Measurements from ENCODE around the gene PRPF8.

PRPF8 gene

GRCh38 chr17:1643999-1644492 lies 40.6 kb downstream of the PRPF8 start:
- peak; percentile 37 to 51 for DNase-seq

DNA sequence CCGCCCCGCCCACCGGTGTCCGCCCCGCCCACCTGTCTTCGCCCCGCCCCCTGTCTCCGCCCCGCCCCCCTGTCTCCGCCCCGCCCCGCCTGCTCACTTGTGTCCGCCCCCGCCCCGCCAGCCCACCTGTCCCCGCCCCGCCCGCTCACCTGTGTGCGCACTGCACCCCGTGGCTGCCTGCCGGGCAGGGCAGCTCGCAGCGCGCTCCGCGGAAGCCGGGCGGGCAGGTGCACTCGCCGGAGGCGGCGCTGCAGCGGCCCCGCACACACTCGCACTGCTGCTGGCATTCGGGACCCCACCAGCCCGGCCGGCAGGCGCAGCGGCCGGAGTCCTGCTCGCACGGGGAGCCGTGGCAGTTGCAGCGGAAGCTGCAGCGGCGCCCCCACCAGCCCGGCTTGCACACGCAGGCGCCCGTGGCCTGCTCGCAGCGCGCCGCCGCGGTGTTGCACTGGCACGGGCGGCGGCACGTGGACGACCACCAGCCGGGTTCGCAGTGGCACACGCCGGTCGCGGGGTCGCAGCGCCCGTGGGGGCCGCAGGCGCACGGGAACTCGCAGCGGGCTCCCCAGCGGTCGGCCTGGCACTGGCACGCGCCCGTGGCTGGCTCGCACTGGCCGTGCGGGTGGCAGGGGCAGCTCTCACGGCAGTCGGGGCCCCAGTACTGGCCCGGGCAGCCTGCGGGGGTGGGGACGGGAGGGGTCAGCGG lies 41.2 kb downstream of the PRPF8 start:
- DNase-seq: peak; percentile 61 to 65

DNA sequence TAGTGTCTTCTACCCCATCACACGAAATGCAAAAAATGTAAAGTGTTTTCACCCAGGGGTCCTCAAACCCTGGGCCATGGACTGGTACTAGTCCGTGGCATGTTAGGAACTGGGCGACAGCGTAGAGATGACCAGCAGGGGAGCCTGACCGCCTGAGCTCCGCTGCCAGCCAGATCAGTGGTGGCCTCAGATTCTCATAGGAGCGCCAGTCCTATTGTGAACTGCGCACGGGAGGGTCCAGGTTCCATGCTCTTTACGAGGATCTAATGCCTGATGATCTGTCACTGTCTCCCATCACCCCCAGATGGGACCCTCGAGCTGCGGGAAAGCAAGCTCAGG lies 43.6 kb downstream of the PRPF8 start:
- DNase-seq: no peak

- DNase-seq: no peak
Measured at GRCh38 chr17:1640329-1641064, 44.2 kb downstream of the PRPF8 start.

GRCh38 chr17:1639549-1640180 lies 45.0 kb downstream of the PRPF8 start:
- DNase-seq: no peak

GRCh38 chr17:1638624-1639300 lies 45.9 kb downstream of the PRPF8 start:
- no peak for DNase-seq

DNA sequence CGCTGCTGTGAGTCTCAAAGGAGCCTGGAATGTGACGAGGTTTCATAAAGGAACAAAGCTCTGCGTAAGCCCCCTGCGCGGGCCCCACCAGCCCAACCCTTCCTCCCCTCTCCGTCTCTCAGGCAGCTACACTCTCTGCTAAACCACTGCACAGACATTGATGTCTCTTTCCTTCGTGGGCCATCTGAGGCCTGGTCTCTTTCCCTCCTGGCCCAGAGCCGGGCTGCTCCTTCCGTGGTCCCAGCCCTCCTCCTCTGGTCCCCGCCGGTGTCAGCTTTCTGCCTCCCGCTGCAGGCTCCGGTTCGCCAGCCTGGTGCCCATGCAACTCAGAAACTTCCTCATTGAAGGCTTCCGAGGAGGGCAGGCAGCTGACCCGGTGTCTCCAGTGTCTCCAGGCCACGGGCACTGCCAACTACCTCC lies 46.5 kb downstream of the PRPF8 start:
- DNase-seq: no peak

DNA sequence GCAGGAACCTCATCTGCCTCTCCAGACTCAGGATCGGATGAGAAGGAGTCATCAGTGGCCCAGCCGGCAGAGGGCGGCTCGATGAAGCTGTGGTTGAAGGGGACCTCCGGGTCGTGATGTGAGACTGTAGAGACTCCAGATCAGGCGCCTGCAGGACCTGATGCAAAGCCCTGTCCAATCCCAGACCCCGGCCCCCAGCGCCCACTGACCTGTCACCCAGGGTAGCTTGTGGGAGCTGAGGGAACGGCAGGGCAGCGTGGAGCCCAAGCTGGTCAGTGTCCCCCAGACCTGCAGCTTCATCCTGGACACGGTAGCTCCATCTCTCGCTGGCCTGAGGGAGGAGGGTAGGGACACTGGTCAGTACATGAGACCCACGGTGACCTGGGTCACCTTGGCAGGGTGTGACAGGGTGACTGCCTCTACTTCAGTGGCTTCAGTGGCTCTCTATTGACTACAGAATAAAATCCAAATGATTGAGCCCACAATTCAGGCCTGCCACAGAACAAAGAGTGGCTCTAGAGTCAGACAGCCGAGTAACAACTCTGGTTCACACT lies 47.9 kb downstream of the PRPF8 start:
- DNase-seq: no peak

- no peak for DNase-seq
Measured at GRCh38 chr17:1635675-1636465, 48.8 kb downstream of the PRPF8 start.

GRCh38 chr17:1634841-1635650 lies 49.6 kb downstream of the PRPF8 start:
- no peak for DNase-seq

DNA sequence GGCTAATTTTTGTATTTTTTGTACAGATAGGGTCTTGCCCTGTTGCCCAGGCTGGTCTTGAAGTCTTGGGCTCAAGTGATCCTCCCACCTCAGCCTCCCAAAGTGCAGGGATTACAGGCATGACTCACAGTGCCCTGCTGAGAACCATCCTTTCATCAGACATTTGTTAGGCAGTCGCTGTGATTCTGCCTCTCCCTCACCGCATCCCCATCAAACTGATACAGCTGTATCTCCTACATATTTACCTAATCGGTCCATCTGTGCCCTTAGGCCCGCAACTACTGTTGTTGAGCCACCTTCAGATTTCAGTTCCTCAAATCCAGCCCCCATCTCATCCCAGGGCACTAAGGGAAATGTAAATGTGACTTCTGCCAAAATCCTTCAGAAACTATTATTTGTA lies 54.0 kb downstream of the PRPF8 start:
- DNase-seq: no peak

- peak; percentile 91 to 92 for DNase-seq
Measured at GRCh38 chr17:1629504-1630310, 55.0 kb downstream of the PRPF8 start.

DNA sequence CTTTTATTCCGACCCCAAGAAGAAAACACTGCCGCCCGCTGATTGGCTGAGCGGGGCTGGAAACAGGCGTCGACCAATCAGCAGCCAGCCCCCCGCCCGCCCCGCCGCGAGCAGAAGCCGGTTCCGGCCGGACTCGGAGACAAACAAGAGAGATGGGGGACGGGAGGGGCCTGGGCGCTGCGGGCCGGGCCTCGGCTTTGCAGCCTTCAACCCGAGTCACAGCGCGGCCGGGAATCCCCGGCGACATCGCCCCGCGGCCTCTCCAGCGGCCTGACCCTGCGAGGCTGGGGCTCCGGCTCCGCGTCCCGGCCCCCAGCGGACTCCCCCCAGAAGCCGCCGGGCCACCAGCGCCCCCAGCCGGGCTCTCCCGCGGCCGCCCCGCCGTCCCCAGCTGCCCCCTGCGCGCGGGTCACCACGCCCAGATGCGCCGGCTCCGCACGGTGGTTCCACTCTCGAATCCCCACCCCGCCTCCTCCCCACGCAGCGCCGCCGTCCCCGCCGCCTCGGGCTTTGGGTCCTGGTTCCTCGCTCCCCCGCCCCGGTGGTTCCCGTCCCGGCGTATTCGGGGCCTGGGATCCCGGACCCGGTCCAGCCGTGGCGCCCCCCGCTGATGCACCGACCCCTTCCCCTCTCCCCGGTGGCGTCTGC lies 55.7 kb downstream of the PRPF8 start:
- peak; percentile 90 to 92 for DNase-seq

DNA sequence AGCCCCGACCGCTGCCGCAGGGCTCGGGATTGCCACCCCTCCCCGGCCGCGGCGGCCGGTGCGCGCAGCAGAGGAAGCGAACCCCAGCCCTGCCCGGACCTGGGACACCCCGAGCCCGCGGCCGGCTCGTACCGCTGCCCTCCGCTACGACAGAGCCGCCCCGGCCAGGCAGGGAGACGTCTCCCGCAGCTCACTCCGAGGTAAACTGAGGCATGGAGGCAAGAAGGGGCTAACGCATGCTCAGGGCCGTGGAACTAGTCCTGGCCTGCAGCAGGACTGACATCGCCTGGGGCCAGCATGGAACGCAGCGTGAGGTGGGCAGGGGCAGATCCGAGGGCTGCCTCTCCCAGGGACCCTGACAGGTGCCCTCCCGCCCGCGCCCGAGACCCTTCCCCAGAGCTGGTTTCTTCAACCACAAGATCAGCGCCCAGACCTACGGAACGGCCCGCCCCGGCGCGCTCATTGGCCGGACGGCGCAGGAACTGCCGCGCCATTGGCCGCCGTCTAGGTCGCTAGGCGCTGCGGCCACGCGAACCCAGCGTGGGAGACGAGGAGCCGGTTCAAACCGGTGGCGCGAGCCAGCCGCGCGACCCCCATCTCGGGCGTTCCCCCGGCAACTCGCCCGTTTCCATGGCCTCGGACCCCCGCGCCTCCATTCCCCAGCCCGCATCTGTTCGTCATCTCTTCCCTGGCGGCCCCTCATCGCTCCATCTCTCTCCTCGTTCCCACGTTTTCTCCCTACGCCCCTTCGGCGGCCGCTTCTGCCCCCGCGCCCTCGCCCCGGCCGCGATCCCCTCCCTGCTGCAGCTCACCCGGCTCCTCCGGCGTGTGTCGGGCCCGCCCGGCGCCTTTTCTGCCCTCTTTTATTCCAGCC lies 56.4 kb downstream of the PRPF8 start, which contains the start of gene SLC43A2:
Gene SLC43A2, minus strand, starts transcription at position 853 of the 874 bp plus-strand sequence. CDS start 960 bp downstream, outside the sequence.
- DNase-seq: peak; percentile 81 to 86

GRCh38 chr17:1627182-1627981 lies 57.3 kb downstream of the PRPF8 start:
- DNase-seq: no peak

DNA sequence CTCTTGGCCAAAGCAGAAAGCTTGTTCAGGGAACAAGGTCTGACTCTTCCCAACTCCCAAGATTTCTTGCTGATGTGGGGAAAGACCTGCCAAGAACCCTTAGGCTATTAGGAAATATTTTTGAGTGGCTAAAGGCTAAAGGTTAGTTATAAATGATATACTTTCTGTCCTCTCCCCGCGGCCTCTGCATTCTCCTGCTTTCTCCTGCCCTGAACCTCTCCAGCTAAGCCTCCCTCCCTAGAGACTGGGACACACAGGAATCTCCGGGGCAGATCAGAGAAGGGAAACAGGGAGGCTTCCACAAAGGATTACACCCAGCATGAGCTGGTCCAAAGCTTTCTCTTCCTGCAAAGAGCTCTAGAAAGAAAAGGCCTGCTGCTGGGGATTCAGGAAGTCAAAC lies 58.3 kb downstream of the PRPF8 start:
- no peak for DNase-seq

GRCh38 chr17:1625581-1625980 lies 59.1 kb downstream of the PRPF8 start:
- DNase-seq: no peak

DNA sequence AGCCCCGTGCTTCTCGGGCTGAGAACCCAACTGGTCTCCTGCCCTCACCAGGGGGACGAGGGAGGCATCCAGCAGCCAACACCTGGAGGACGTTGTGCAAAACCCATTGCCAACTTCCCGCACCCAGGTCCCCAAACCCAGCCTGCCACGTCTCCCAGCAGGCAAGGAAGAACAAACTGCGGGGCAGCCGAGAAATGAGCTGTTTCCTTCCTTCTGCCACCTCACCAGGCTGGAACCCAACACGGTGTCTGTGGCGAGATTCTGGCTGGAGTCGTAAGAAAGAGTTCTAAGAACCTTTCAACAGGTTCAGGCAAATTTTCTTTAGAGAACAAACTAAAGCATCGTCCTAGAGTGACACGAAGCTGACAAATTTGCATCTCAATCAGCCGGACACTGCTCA lies 59.6 kb downstream of the PRPF8 start:
- no peak for DNase-seq

All from activated T-cell treated with anti-CD3 and anti-CD28 coated beads, Interleukin-2, amount 50 U/mL, for 48 hours (primary cell).